ENCODE data around the gene KRTAP10-8.
A peak's percentile ranks its signal among the peaks of the same experiment; 100 is the strongest.
"Not testable (repeated sequence)": the region's sequence is repeated elsewhere in the genome, so short reads cannot be mapped to it uniquely, and the experiment has no call there.

The KRTAP10-8 gene

DNA sequence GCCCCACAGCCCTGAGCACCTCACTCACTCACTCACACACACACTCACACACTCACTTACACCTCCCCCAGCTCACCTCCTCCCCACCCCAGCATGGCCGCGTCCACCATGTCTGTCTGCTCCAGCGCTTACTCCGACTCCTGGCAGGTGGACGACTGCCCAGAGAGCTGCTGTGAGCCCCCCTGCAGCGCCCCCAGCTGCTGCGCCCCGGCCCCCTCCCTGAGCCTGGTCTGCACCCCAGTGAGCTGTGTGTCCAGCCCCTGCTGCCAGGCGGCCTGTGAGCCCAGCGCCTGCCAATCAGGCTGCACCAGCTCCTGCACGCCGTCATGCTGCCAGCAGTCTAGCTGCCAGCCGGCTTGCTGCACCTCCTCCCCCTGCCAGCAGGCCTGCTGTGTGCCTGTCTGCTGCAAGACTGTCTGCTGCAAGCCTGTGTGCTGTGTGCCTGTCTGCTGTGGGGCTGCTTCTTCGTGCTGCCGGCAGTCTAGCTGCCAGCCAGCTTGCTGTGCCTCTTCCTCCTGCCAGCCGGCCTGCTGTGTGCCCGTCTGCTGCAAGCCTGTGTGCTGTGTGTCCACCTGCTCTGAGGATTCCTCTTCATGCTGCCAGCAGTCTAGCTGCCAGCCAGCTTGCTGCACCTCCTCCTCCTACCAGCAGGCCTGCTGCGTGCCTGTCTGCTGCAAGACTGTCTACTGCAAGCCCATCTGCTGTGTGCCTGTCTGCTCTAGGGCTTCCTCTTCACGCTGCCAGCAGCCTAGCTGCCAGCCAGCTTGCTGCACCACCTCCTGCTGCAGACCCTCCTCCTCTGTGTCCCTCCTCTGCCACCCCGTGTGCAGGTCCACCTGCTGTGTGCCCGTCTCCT lies 34.7 kb downstream of the KRTAP10-8 start, which contains the start of gene KRTAP10-11:
TSS of gene KRTAP10-11 (plus strand) at position 49 of the 856 bp plus-strand sequence. CDS start at position 94, 45 bp downstream.
- not testable (repeated sequence) for DNase-seq (ENCODE audit: low spot score)

DNA sequence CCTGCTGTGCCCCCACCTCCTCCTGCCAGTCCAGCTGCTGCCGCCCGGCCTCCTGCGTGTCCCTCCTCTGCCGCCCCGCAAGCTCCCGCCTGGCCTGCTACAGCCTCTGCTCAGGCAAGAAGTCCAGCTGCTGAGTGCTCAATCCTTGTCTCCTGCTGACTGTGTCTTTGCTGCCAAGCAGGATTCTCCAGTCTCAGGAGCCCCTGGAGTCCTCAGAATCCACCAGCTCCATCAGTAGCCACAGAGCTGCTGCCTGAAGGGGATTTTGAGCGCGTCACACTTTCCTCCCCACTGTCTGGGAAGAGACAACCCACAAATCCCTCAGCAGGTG lies 35.3 kb downstream of the KRTAP10-8 start:
- no peak for DNase-seq (ENCODE audit: low spot score)

DNA sequence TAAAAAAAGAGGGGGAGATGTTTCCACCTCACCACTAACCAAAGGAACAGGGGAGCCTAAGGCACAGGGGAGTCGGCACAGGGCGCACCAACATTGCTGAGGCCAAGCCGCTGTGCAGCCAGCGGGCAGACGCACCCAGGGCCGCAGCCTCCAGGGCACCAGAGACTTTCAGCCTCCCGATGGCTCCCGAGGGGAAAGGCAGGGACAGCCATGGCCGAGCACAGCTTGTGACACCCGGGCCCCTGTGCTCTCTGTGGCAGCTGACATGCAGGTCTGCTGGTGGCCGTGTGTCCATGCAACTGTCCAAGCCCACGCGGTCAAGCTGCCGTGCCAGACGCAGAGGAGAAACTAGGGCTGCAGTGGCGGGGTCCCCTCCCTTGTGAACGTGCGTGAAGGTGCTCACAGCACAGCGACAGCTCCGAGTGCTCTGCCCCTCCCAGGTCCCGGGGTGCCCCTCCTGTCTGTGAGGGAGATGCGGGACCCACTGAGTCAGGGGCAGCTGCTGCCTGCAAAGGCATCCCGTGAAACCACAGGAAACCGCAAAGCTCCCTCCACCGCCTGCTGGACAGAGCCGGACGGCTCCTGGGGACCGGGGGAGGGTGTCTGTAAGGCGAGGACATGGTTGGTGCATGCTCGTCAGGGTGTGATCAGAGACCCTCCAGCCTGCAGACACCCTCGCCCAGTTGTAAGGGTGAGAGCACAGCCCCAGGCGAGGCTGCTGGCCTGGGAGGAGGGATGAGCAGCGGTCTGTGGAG lies 36.9 kb downstream of the KRTAP10-8 start:
- no peak for DNase-seq (ENCODE audit: low spot score)

DNA sequence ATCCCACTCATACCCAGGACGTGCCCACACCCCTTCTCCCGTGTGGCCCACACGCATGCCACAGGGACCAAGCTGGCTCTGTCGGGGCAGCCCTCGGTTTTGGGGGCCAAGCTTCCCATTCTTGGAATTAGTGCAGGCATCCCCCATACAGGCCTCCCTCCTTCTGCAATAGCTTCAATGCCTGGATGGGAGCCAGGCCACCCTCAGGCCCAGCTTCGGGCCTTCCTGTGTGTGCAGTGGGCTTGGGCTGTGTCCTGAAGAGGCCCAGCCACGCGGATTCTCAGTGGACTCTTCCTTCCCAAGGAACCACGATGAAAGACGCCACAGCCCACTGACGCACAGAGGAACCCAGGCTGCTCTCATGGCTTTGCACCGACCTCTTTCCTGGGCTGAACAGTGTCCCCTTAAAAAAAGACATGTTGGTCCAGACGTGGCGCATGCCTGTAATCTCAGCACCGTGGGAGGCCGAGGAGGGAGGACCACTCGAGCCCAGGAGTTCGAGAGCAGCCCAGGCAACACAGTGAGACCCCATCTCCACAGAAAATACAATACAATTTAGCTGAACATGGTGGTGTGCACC lies 37.7 kb downstream of the KRTAP10-8 start:
- no peak for DNase-seq (ENCODE audit: low spot score)

DNA sequence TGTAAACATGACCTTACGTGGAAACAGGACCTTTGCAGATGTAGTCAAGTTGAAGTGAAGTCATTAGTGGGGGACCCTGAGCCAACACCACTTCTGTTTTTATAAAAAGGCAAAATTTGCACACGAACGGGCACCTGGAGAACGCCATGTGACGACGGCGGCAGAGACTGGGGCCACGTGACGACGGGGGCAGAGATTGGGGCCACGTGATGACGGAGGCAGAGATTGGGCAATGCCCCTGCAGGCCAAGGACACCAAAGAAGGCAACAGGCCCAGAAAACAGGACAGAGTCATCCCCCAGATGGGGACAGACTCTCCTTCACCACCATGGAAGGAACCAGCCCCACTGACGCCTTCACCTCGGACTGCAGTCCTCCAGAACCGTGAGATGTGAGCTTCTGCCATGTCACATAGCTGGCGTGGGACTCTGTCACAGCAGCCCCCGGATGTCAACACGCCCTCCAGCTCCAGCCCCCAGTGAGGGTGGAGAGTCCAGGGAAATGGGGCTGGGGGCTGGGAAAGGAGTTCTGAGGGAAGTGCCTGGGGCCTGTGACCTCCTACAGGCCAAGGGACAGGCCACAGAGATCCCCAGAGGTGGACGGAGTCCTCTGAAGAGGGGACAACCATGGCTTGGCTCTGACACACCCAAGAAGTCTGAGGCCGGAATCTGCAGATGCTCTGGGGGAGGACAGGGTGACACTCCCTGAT lies 38.5 kb downstream of the KRTAP10-8 start:
- no peak for DNase-seq (ENCODE audit: low spot score)

DNA sequence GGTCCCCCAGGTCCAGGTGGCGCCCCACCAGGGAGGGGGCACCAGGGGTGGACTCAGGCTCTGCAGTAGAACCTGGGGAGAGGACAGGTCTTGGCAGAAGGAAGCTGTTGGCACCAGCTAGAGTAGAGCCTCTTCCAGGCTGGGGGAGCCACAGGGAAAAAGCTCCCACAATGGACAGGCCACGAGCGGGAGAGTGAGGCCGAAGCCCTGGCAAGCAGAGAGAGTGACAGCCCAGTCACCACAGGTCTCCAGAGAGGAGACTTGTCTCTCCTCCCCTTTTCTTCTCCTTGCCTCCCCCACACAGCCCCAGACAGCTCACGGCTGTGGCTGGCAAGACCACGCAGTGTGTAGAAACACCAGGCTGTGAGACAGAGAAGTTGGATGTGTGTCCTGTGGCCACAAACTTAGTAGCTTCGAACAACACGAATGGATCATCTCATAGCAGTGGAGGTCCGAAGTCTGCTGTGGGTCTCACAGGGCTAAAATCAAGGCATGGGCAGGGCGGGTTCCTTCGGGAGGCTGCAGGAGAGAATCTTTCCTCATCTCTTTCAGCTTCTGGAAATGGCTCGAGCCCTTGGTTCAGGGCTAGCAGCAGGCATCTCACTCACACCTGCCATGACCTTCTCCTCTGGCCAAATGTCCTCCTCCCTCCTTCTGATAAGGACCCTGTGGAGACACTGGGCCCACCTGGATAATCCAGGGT lies 39.2 kb downstream of the KRTAP10-8 start:
- DNase-seq (ENCODE audit: low spot score) = no peak

DNA sequence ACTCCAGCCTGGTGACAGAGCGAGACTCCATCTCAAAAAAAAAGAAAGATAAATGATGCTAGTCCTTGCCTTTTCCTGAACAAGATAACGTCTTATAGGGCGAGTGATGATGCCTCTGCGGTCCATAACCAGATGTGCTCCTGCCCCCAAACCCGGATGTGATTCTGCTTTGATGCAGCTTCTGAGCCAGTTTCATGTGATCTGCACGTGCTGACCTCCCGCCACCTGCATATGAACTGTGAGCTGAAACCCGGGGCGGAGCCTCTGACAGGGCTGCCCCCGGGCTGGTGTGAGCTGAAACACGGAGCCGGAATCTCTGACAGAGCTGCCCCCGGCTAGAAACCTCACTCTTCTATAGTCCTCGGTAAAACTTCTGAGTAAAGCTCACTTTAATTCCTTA lies 41.2 kb downstream of the KRTAP10-8 start:
- DNase-seq (ENCODE audit: low spot score) = no peak

DNA sequence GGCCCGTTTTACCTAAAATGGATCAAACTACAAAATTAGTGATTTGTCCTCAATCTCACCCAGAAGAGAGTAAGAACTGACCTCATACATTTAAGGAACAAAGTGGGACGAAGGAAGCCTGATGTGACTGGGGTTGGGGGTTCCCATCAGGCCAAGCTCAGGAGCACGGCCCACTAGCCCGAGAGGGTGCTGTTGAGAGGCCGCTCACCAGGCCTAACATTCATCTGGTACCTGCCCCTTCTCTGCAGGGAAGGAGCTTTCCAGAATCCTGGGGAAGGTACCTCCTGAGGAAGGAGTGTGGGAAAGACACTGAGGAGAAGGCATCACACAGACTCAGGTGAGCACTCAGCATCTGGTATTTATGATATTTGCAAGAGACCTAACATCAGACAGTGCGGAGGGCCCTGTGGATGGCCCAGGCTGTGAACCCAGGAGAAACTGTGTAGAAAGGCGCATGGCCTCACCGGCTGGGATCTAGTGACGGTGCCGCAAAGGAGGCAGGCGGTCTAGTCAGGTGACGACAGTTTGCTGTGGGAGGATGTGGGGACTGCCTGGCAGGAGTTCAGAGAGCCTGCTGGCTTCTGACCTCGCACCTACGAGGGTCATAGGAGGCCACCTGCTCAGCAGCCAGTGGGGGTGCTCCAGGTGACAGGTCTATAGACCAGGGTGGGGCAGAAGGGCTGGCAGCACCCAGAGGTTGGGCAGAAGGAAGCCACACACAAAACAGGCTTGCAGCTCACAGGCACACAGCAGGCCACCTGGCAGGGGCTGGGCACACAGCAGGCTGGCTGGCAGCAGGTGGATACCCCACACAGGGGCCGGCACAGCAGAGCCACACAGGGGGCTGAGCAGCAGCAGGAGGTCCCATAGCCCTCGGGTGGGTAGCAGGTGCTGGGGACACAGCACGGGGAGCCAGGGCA lies 42.0 kb downstream of the KRTAP10-8 start:
- peak; percentile 72 for DNase-seq (ENCODE audit: low spot score)

DNA sequence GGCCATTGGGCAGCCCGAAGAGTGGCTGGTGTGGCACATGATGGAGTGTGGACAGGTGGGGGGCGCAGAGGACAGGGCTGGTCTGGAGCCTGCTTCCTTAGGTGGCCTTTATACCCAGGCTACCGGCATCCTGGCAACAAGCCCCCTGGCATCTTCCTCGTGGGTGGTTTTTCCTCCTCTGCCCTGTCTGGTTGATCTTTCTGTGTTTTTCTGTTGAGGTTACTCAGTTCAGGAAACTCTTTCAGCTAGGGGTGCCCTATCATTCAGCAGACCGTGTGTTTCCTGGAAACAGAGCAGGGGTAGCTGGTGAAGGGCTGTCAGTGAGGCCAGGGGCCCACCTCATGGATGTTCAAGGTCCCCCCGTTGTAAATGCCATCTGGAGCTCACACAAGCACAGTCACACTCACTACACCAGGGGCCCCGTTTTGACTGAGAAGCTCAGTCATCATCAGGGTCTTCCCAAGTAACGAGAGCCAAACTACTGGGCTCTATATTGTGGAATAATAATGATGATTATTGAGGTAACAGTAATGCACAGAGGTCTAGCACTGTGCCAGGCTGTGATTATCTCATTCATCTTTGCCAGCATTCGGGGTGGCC lies 42.8 kb downstream of the KRTAP10-8 start, which contains the start of gene KRTAP12-4:
TSS of gene KRTAP12-4 (minus strand) at position 84 of the 600 bp plus-strand sequence. CDS start at position 39, 45 bp downstream.
- no peak for DNase-seq (ENCODE audit: low spot score)

DNA sequence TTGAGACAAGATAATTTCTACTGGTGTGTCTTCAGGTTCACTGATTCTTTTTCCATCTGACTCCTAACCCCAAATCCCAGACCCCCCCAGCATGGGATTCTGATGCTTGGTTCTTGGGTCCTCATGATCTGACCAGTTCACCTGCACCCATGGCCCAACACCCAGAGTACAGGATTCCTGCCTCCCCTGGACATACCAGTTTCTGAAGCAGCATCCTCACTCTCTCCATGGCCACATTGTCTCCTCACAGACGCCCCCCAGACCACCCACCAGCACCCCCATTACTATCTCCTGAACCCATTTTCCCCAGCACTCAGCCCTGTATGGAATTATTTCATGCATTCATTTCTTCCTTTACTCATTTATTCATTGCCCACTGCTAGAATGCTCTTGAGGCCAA lies 45.0 kb downstream of the KRTAP10-8 start:
- no peak for DNase-seq (ENCODE audit: low spot score)

DNA sequence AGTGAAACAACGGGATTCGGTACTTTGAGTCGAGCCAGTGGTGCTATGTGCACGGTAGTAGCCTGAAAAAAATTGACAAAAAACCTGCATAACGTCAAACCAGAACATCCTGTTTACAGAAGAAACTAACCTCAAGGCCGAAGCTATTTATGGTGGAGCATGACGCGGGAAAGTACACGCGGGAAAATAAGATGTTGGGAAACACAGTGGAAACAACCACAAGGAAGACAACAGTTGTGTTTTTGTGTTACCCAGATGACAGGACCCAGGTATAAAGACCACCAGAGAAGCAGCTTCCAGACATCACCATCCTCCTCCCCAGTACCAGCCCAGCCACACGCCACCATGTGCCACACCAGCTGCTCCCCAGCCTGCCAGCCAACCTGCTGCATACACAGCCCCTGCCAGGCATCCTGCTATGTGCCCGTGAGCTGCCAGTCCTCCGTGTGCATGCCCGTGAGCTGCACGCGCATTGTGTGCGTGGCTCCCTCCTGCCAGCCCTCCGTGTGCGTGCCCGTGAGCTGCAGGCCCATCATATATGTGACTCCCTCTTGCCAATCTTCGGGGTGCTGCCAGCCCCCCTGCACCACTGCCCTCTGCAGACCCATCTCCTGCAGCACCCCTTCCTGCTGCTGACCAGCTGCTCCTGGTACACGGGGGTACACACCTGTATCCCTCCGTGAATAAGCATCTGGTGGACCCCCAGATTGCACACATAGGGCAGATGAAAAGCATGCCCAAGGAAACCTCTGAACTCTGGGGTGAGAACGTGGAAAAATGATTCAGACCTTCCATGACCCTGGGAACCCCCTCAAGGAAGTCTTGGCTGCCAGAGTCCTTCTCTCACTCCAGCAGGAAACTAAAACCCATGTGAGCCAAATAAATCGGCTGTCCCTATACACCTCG lies 46.0 kb downstream of the KRTAP10-8 start, which contains the start of gene KRTAP12-3:
TSS of gene KRTAP12-3 (plus strand) at position 298 of the 906 bp plus-strand sequence. CDS start at position 346, 48 bp downstream.
- DNase-seq (ENCODE audit: low spot score) = peak; percentile 74

DNA sequence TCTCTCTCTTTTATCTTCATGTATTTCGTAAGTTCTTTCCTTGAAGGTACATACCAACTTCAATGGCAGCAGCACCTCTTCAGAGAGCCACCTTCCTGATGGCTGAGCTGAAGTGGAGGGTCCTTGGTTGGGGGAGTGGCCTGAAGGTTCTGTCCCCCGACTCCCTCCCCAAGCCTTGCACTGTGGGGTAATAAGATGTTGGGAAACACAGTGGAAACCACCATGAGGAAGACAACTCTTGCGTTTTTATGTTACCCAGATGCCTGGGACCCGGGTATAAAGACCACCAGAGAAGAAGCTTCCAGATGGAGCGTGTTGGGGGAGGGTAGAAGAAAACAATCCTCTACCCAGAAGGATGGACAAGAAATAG lies 46.6 kb downstream of the KRTAP10-8 start:
- DNase-seq (ENCODE audit: low spot score) = no peak

DNA sequence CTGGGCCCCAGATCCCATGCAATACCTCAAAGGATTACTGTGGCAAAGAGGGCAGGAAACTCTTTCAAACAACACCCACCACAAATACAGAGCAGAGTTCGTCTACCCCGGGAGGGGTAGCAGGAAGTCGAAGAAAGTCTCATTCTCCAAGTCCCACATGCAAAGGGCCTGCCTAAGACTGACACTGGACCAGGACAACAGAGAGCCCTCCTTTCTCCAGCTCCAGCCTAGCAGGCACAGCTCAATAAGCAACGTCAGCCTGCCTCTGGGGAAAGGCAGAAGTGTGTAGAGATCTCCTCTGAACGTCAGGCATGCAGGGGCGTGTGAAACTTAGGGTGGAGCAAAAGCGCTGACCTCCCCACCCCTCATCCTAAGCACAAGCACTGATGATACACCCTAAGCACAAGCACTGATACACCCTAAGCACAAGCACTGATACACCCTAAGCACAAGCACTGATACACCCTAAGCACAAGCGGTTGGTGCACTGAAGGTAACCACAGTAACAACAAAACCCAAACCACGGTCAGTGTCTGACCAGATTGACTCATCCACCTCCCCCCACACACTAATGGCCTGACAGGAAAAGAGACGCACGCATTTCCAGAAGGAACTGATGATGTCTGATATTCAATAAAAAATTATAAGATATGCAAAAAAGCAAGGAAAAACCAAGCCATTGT lies 47.2 kb downstream of the KRTAP10-8 start:
- peak; percentile 40 for DNase-seq (ENCODE audit: low spot score)

DNA sequence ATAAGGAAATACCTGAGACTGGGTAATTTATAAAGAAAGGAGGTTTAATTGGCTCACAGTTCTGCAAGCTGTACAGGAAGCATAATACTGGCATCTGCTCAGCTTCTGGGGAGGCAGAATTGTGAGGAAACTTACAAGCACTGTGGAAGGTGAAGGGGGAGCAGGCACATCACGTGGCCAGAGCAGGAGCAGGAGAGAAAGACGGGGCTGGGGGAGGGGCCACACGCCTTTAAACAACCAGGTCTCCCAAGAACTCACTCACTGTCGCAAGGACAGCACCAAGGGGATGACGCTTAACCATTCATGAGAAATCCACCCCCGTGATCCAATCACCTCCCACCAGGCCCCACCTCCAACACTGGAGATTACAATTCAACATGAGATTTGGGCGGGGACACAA lies 49.7 kb downstream of the KRTAP10-8 start:
- not testable (repeated sequence) for DNase-seq (ENCODE audit: low spot score)

All from CD4-positive, alpha-beta T cell treated with Interleukin-6 at 100 ng/mL for 8 hours (primary cell).